Stimulated activated CD8-positive, alpha-beta memory T cell treated with anti-CD3 and anti-CD28 coated beads, Interleukin-12 subunit alpha, Interleukin-12 subunit beta, amount 100 ng/mL, for 24 hours (primary cell): ENCODE data around the gene POLR2A.
"Not testable (repeated sequence)": the region's sequence is repeated elsewhere in the genome, so short reads cannot be mapped to it uniquely, and the experiment has no call there.

ENCODE experiments used
- DNase-seq: peaks from one replicate; pipeline ENCODE4 v3.0.0-alpha.2; 2020; ENCODE audit errors: extremely low read depth

POLR2A gene

GRCh38 chr17:7460850-7461660, 23.1 kb upstream of the POLR2A start:
- DNase-seq: no peak

- DNase-seq: no peak
Measured at GRCh38 chr17:7462474-7463371, 21.4 kb upstream of the POLR2A start.

GRCh38 chr17:7463372-7463846, 20.8 kb upstream of the POLR2A start:
- no peak for DNase-seq

- no peak for DNase-seq
Measured at GRCh38 chr17:7464081-7464480, 20.1 kb upstream of the POLR2A start.

- DNase-seq: no peak
Measured at GRCh38 chr17:7465597-7466275, 18.4 kb upstream of the POLR2A start.

- DNase-seq: no peak
Measured at GRCh38 chr17:7466318-7466638, 17.9 kb upstream of the POLR2A start.

- no peak for DNase-seq
Measured at GRCh38 chr17:7466639-7467341, 17.4 kb upstream of the POLR2A start.

- no peak for DNase-seq
Measured at GRCh38 chr17:7467498-7467897, 16.7 kb upstream of the POLR2A start.

GRCh38 chr17:7468290-7468689, 15.9 kb upstream of the POLR2A start:
- DNase-seq: no peak

GRCh38 chr17:7468804-7469389, 15.3 kb upstream of the POLR2A start:
- no peak for DNase-seq

GRCh38 chr17:7469843-7470242, 14.3 kb upstream of the POLR2A start:
- not testable (repeated sequence) for DNase-seq

- not testable (repeated sequence) for DNase-seq
Measured at GRCh38 chr17:7470457-7470973, 13.7 kb upstream of the POLR2A start.

GRCh38 chr17:7471729-7472128, 12.4 kb upstream of the POLR2A start:
- no peak for DNase-seq

- DNase-seq: not testable (repeated sequence)
Measured at GRCh38 chr17:7474767-7475166, 9.4 kb upstream of the POLR2A start.

GRCh38 chr17:7475764-7476422, 8.3 kb upstream of the POLR2A start:
- DNase-seq: no peak

GRCh38 chr17:7476494-7476893, 7.7 kb upstream of the POLR2A start:
- DNase-seq: no peak

GRCh38 chr17:7476951-7477350, 7.2 kb upstream of the POLR2A start:
- DNase-seq: no peak

- no peak for DNase-seq
Measured at GRCh38 chr17:7477392-7478275, 6.5 kb upstream of the POLR2A start.
